ENCODE measurements around the gene TAF4B.
"Not testable (repeated sequence)": the region's sequence is repeated elsewhere in the genome, so short reads cannot be mapped to it uniquely, and the experiment has no call there.

The TAF4B gene

GRCh38 chr18:26378701-26379100, 152.5 kb downstream of the TAF4B start:
- TF ChIP-seq, protein P1, sequence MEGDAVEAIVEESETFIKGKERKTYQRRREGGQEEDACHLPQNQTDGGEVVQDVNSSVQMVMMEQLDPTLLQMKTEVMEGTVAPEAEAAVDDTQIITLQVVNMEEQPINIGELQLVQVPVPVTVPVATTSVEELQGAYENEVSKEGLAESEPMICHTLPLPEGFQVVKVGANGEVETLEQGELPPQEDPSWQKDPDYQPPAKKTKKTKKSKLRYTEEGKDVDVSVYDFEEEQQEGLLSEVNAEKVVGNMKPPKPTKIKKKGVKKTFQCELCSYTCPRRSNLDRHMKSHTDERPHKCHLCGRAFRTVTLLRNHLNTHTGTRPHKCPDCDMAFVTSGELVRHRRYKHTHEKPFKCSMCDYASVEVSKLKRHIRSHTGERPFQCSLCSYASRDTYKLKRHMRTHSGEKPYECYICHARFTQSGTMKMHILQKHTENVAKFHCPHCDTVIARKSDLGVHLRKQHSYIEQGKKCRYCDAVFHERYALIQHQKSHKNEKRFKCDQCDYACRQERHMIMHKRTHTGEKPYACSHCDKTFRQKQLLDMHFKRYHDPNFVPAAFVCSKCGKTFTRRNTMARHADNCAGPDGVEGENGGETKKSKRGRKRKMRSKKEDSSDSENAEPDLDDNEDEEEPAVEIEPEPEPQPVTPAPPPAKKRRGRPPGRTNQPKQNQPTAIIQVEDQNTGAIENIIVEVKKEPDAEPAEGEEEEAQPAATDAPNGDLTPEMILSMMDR (IDR thresholded peaks at IDR 0.05; ENCODE audit: borderline replicate concordance, extremely low read depth, low read length, poor library complexity, severe bottlenecking) = no peak
- no peak for TF ChIP-seq EZH2 (IDR thresholded peaks at IDR 0.05; ENCODE audit: borderline replicate concordance, low read depth, low read length, severe bottlenecking)
- Histone ChIP-seq H3K4me1 (ENCODE audit: insufficient read depth, low read length) (no peaks in the 10 kb centered on the region), H3K9me3 (ENCODE audit: insufficient read depth, low read length, severe bottlenecking) (no peaks in the 10 kb centered on the region), H3K36me3 (ENCODE audit: insufficient read depth, low read length) (no peaks in the 10 kb centered on the region; the same call in 1 of the 2 replicates), H3K79me2 (ENCODE audit: insufficient read depth, low read length) (no peaks in the 10 kb centered on the region), H3K4me2 (ENCODE audit: insufficient read depth, low read length) (no peak overlapping the region), H3K4me3 (ENCODE audit: low read depth in 1 of 2, low read length in 2 of 2) (no peak overlapping the region), H2AFZ (ENCODE audit: low read depth, low read length) (no peak overlapping the region), H3K27ac (ENCODE audit: low read length) (no peak overlapping the region), H3K9ac (ENCODE audit: low read depth, low read length) (no peak overlapping the region), H4K20me1 (ENCODE audit: insufficient read depth, low read length) (no peaks in the 10 kb centered on the region), H3K27me3 (ENCODE audit: insufficient read depth, low read length, poor library complexity) (no peaks in the 10 kb centered on the region)
- DNase-seq (no peak), ATAC-seq (ENCODE audit: insufficient read depth, low read depth) (no peak)

GRCh38 chr18:26381555-26381954, 155.3 kb downstream of the TAF4B start:
- not testable (repeated sequence) for H3K9me3 ChIP-seq (ENCODE audit: insufficient read depth, low read length, severe bottlenecking); H3K4me3 ChIP-seq (ENCODE audit: low read depth in 1 of 2, low read length in 2 of 2); DNase-seq; H4K20me1 ChIP-seq (ENCODE audit: insufficient read depth, low read length); H3K36me3 ChIP-seq (ENCODE audit: insufficient read depth, low read length); H3K27me3 ChIP-seq (ENCODE audit: insufficient read depth, low read length, poor library complexity); H3K79me2 ChIP-seq (ENCODE audit: insufficient read depth, low read length); ATAC-seq (ENCODE audit: insufficient read depth, low read depth); H3K27ac ChIP-seq (ENCODE audit: low read length); H2AFZ ChIP-seq (ENCODE audit: low read depth, low read length); H3K4me1 ChIP-seq (ENCODE audit: insufficient read depth, low read length); H3K9ac ChIP-seq (ENCODE audit: low read depth, low read length); H3K4me2 ChIP-seq (ENCODE audit: insufficient read depth, low read length)

- ATAC-seq (ENCODE audit: insufficient read depth, low read depth) (peak; percentile 91), DNase-seq (peak; percentile 28)
- peak overlapping the region; percentile 33; the same call in 1 of the 2 replicates for H3K27ac ChIP-seq (ENCODE audit: low read length)
- H2AFZ ChIP-seq (ENCODE audit: low read depth, low read length) = no peak overlapping the region
- H4K20me1 ChIP-seq (ENCODE audit: insufficient read depth, low read length) = no peaks in the 10 kb centered on the region
- H3K4me3 ChIP-seq (ENCODE audit: low read depth in 1 of 2, low read length in 2 of 2) = no peak overlapping the region
- TF ChIP-seq, protein P1 (IDR thresholded peaks at IDR 0.05; ENCODE audit: borderline replicate concordance, extremely low read depth, low read length, poor library complexity, severe bottlenecking) = peak; percentile 87
- no peak for TF ChIP-seq EZH2 (IDR thresholded peaks at IDR 0.05; ENCODE audit: borderline replicate concordance, low read depth, low read length, severe bottlenecking)
- H3K36me3 ChIP-seq (ENCODE audit: insufficient read depth, low read length) = no peaks in the 10 kb centered on the region; the same call in 1 of the 2 replicates
- H3K4me1 ChIP-seq (ENCODE audit: insufficient read depth, low read length) = 0 out of 2 replicates have a peak, but pooled peaks cover 3% of the 10 kb centered on the region
- no peaks in the 10 kb centered on the region for H3K27me3 ChIP-seq (ENCODE audit: insufficient read depth, low read length, poor library complexity)
- H3K79me2 ChIP-seq (ENCODE audit: insufficient read depth, low read length) = no peaks in the 10 kb centered on the region
- H3K9me3 ChIP-seq (ENCODE audit: insufficient read depth, low read length, severe bottlenecking) = no peaks in the 10 kb centered on the region
- H3K9ac ChIP-seq (ENCODE audit: low read depth, low read length) = no peak overlapping the region
- no peak overlapping the region for H3K4me2 ChIP-seq (ENCODE audit: insufficient read depth, low read length)
These were observed 157.4 kb downstream of the TAF4B start for GRCh38 chr18:26383454-26384270.

DNA sequence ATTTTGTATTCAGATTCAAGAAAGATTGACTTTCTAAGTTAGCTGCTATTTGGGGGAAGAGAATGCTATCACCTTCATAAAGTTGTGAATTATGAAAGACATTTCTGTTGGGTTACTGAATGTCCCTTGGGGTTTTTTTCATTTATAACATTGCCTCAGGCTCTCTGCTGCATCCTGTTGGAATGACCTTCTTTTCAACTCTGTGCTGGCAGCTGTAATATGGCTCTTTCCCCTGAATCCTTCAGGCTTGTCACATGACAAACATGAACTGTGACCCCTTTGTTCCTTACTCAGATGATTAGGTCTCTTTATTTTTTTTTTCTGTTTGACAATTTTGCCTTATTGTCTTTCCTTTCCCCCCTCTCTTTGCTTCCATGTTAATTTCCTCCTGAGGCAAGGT, 159.8 kb downstream of the TAF4B start:
- DNase-seq = no peak
- no peaks in the 10 kb centered on the region for H4K20me1 ChIP-seq (ENCODE audit: insufficient read depth, low read length)
- no peak for ATAC-seq (ENCODE audit: insufficient read depth, low read depth)
- no peaks in the 10 kb centered on the region for H3K9me3 ChIP-seq (ENCODE audit: insufficient read depth, low read length, severe bottlenecking)
- no peak overlapping the region for H2AFZ ChIP-seq (ENCODE audit: low read depth, low read length)
- H3K79me2 ChIP-seq (ENCODE audit: insufficient read depth, low read length) = no peaks in the 10 kb centered on the region
- H3K9ac ChIP-seq (ENCODE audit: low read depth, low read length) = no peak overlapping the region
- no peak for TF ChIP-seq EZH2 (IDR thresholded peaks at IDR 0.05; ENCODE audit: borderline replicate concordance, low read depth, low read length, severe bottlenecking)
- TF ChIP-seq, protein P1 (IDR thresholded peaks at IDR 0.05; ENCODE audit: borderline replicate concordance, extremely low read depth, low read length, poor library complexity, severe bottlenecking) = no peak
- no peak overlapping the region for H3K4me2 ChIP-seq (ENCODE audit: insufficient read depth, low read length)
- no peak overlapping the region for H3K4me3 ChIP-seq (ENCODE audit: low read depth in 1 of 2, low read length in 2 of 2)
- 0 out of 2 replicates have a peak, but pooled peaks cover 3% of the 10 kb centered on the region for H3K4me1 ChIP-seq (ENCODE audit: insufficient read depth, low read length)
- peaks cover 12% of the 10 kb centered on the region; the same call in 1 of the 2 replicates for H3K36me3 ChIP-seq (ENCODE audit: insufficient read depth, low read length)
- H3K27ac ChIP-seq (ENCODE audit: low read length) = no peak overlapping the region
- H3K27me3 ChIP-seq (ENCODE audit: insufficient read depth, low read length, poor library complexity) = no peaks in the 10 kb centered on the region
